CD4-positive, CD25-positive, alpha-beta regulatory T cell (primary cell): ENCODE results near the gene HOTAIR. TPM values are rescaled to one million over a fixed set of nuclear protein-coding genes. Genes with fewer than 3 reads are reported as not detected.

ENCODE experiments used
- ATAC-seq, 2 donors: fragments of 150-1000 bp; cut with Tn5 transposase; one replicate each; pipeline ENCODE4 v1.10.0; 2021; ENCODE audit warnings: low read depth in 2 of 2, moderate number of reproducible peaks in 2 of 2, moderate library complexity in 1 of 2
- DNase-seq, 3 donors: peaks; one replicate each; pipeline versions ENCODE4 v3.0.0 to v3.0.0-alpha.2; 2012 to 2022; ENCODE audit warnings: mixed read lengths in 1 of 3
- H3K27ac ChIP-seq: one replicate; pipeline ENCODE4 v1.7.0; 2013; ENCODE audit warnings: mild to moderate bottlenecking, low read length; ENCODE audit not compliant: insufficient read depth, poor library complexity, severe bottlenecking
- H3K27me3 ChIP-seq: one replicate; pipeline ENCODE4 v1.7.0; 2013; ENCODE audit warnings: low read length; ENCODE audit not compliant: control insufficient read depth, insufficient read depth
- H3K36me3 ChIP-seq: one replicate; pipeline ENCODE4 v1.7.0; 2013; ENCODE audit warnings: mild to moderate bottlenecking, low read length, moderate library complexity; ENCODE audit not compliant: control insufficient read depth, insufficient read depth
- H3K4me1 ChIP-seq: 2 replicates; pipeline ENCODE4 v1.7.0; 2013; ENCODE audit warnings: mild to moderate bottlenecking, low read length; ENCODE audit not compliant: insufficient read depth, control insufficient read depth, poor library complexity, severe bottlenecking
- H3K4me3 ChIP-seq: one replicate; pipeline ENCODE4 v1.7.0; 2013; ENCODE audit warnings: low read depth, mild to moderate bottlenecking, low read length, moderate library complexity
- H3K9me3 ChIP-seq, 2 experiments: 1 replicate in 1 of 2; 2 replicates in 1 of 2; pipeline ENCODE4 v1.7.0; 2013; ENCODE audit warnings: low read length in 2 of 2, mild to moderate bottlenecking in 1 of 2, moderate library complexity in 1 of 2; ENCODE audit not compliant: control insufficient read depth in 2 of 2
- H3K27ac Mint-ChIP-seq, 3 donors: one replicate each; pipeline ENCODE4 v1.8.0; 2020 to 2022; ENCODE audit warnings: mild to moderate bottlenecking in 3 of 3, mixed read lengths in 3 of 3, moderate library complexity in 2 of 3
- H3K27me3 Mint-ChIP-seq: one replicate; pipeline ENCODE4 v1.8.0; 2022; ENCODE audit warnings: mild to moderate bottlenecking, mixed read lengths
- H3K36me3 Mint-ChIP-seq: one replicate; pipeline ENCODE4 v1.8.0; 2020; ENCODE audit warnings: mixed read lengths
- H3K4me1 Mint-ChIP-seq, 4 donors: one replicate each; pipeline ENCODE4 v1.8.0; 2020 to 2022; ENCODE audit warnings: mixed read lengths in 4 of 4, mild to moderate bottlenecking in 1 of 4
- H3K4me3 Mint-ChIP-seq, 4 donors: one replicate each; pipeline ENCODE4 v1.8.0; 2020 to 2022; ENCODE audit warnings: mild to moderate bottlenecking in 4 of 4, mixed read lengths in 4 of 4, moderate library complexity in 3 of 4
- H3K9me3 Mint-ChIP-seq, 7 donors: one replicate each; pipeline ENCODE4 v1.8.0; 2020 to 2022; ENCODE audit warnings: mixed read lengths in 7 of 7, mild to moderate bottlenecking in 3 of 7, moderate library complexity in 2 of 7
- polyA plus RNA-seq, 4 donors: library from polyadenylated mRNA; unstranded; fragments of 300-500 nt; fragmentation: Illumina TruSeq; gene quantifications; one replicate each; pipeline ENCODE4 v1.2.3, GENCODE V29; 2021
- total RNA-seq: library from RNA; stranded (reverse); gene quantifications from one replicate; pipeline ENCODE4 v1.2.3, GENCODE V29; 2022

The HOTAIR gene
- total and polyA plus RNA-seq, 5 donors from 2014 or later, result not detected

- no peak overlapping the region for H3K4me3 Mint-ChIP-seq
- H3K27ac ChIP-seq, result no peak overlapping the region
- H3K9me3 Mint-ChIP-seq, result peaks cover 0 to 5% (median 0%) of the 10 kb centered on the region in 7 donors
- DNase-seq (no peak), ATAC-seq (no peak)
- H3K4me1 ChIP-seq, result peaks cover 6% of the 10 kb centered on the region
- H3K9me3 ChIP-seq, result no peaks in the 10 kb centered on the region
- H3K4me1 Mint-ChIP-seq, result peaks cover 0 to 10% (median 3%) of the 10 kb centered on the region in 4 donors
- H3K27me3 ChIP-seq, result peaks cover 65% of the 10 kb centered on the region
- H3K4me3 ChIP-seq, result no peak overlapping the region
- H3K36me3 Mint-ChIP-seq, result no peaks in the 10 kb centered on the region
- H3K27ac Mint-ChIP-seq, result no peak overlapping the region
- H3K36me3 ChIP-seq, result no peaks in the 10 kb centered on the region
- H3K27me3 Mint-ChIP-seq, result peaks cover 93% of the 10 kb centered on the region
These were observed 33.0 kb downstream of the HOTAIR start for GRCh38 chr12:53941750-53942149.

GRCh38 chr12:53941187-53941586 is 33.6 kb downstream of the HOTAIR start:
- H3K27ac ChIP-seq, result no peak overlapping the region
- no peaks in the 10 kb centered on the region for H3K9me3 ChIP-seq
- peaks cover 93% of the 10 kb centered on the region for H3K27me3 Mint-ChIP-seq
- no peak overlapping the region for H3K4me3 Mint-ChIP-seq
- H3K36me3 ChIP-seq, result no peaks in the 10 kb centered on the region
- H3K9me3 Mint-ChIP-seq, result peaks cover 0 to 5% (median 0%) of the 10 kb centered on the region in 7 donors
- no peaks in the 10 kb centered on the region for H3K36me3 Mint-ChIP-seq
- DNase-seq (no peak), ATAC-seq (no peak)
- H3K4me1 ChIP-seq, result peaks cover 6% of the 10 kb centered on the region
- H3K4me3 ChIP-seq, result no peak overlapping the region
- peaks cover 0 to 10% (median 4%) of the 10 kb centered on the region in 4 donors for H3K4me1 Mint-ChIP-seq
- peaks cover 61% of the 10 kb centered on the region for H3K27me3 ChIP-seq
- H3K27ac Mint-ChIP-seq, result no peak overlapping the region

DNA sequence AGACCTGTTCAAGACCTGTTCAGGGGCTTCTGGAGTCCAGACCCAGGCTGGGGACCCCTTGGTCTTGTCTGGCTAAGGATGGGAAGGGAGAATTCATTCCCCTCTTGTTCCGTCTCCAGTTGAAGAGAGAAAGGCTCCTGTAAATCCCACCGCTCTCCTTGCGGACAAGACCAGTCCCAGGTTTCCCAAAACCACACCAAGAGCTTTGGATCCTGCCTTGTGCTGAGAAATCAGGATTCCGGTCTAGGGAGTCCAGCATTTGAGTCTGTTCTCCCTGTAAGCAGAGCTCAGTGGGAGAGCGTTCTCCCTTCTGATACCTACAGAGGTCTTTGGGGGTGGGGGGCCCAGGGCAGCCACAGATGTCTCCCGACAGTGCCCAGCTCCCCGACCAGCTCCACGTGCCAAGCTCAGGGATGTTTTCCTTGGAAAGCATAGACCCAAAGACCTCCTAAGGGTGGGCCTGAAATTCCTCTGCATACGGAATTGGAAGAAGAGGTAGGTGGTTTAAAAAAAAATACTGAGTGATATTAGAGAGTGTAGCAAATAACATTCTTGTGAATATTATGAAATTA is 34.2 kb downstream of the HOTAIR start:
- Histone ChIP-seq H3K27ac (no peak overlapping the region), H3K4me3 (no peak overlapping the region), H3K9me3 (no peaks in the 10 kb centered on the region), H3K27me3 (peaks cover 60% of the 10 kb centered on the region), H3K36me3 (no peaks in the 10 kb centered on the region), H3K4me1 (peaks cover 11% of the 10 kb centered on the region)
- DNase-seq (no peak), ATAC-seq (no peak)
- no peaks in the 10 kb centered on the region for H3K36me3 Mint-ChIP-seq
- peaks cover 0 to 3% (median 0%) of the 10 kb centered on the region in 7 donors for H3K9me3 Mint-ChIP-seq
- no peak overlapping the region for H3K4me3 Mint-ChIP-seq
- H3K4me1 Mint-ChIP-seq, result peaks cover 0 to 17% (median 5%) of the 10 kb centered on the region in 4 donors
- no peak overlapping the region for H3K27ac Mint-ChIP-seq
- peaks cover 93% of the 10 kb centered on the region for H3K27me3 Mint-ChIP-seq

- peaks cover 0 to 6% (median 0%) of the 10 kb centered on the region in 7 donors for H3K9me3 Mint-ChIP-seq
- H3K27ac Mint-ChIP-seq, result no peak overlapping the region
- peaks cover 0 to 19% (median 3%) of the 10 kb centered on the region in 4 donors for H3K4me1 Mint-ChIP-seq
- ATAC-seq (no peak), DNase-seq (no peak)
- peak overlapping the region in 1 of 4 donors; percentile 16 for H3K4me3 Mint-ChIP-seq
- H3K27me3 ChIP-seq, result peaks cover 65% of the 10 kb centered on the region
- H3K36me3 ChIP-seq, result no peaks in the 10 kb centered on the region
- H3K27ac ChIP-seq, result no peak overlapping the region
- no peaks in the 10 kb centered on the region for H3K36me3 Mint-ChIP-seq
- no peak overlapping the region for H3K4me3 ChIP-seq
- no peaks in the 10 kb centered on the region for H3K9me3 ChIP-seq
- H3K27me3 Mint-ChIP-seq, result peaks cover 93% of the 10 kb centered on the region
- H3K4me1 ChIP-seq, result peaks cover 12% of the 10 kb centered on the region
These were observed 35.3 kb downstream of the HOTAIR start for GRCh38 chr12:53939141-53940108.

GRCh38 chr12:53938326-53939140 is 36.2 kb downstream of the HOTAIR start, which contains the start of gene HOXC13:
Gene HOXC13, plus strand, starts transcription at chr12:53938831. Its CDS starts 76 bp downstream, at chr12:53938907.
- Histone ChIP-seq H3K9me3 (no peaks in the 10 kb centered on the region), H3K4me1 (peaks cover 12% of the 10 kb centered on the region), H3K4me3 (no peak within 1 kb of the TSS), H3K36me3 (no peaks in the 10 kb centered on the region), H3K27me3 (peaks cover 62% of the 10 kb centered on the region), H3K27ac (no peak within 1 kb of the TSS)
- H3K4me1 Mint-ChIP-seq, result peaks cover 0 to 19% (median 3%) of the 10 kb centered on the region in 4 donors
- no peak within 1 kb of the TSS for H3K27ac Mint-ChIP-seq
- H3K9me3 Mint-ChIP-seq, result peaks cover 0 to 6% (median 0%) of the 10 kb centered on the region in 7 donors
- DNase-seq (peak in 1 of 3 donors; percentile 37), ATAC-seq (no peak)
- H3K4me3 Mint-ChIP-seq, result peak within 1 kb of the TSS in 2 of 4 donors; percentile 16 to 39
- H3K36me3 Mint-ChIP-seq, result no peaks in the 10 kb centered on the region
- H3K27me3 Mint-ChIP-seq, result peaks cover 93% of the 10 kb centered on the region

GRCh38 chr12:53937596-53938325 is 37.0 kb downstream of the HOTAIR start:
- H3K9me3 ChIP-seq, result no peaks in the 10 kb centered on the region
- peaks cover 0 to 19% (median 3%) of the 10 kb centered on the region in 4 donors for H3K4me1 Mint-ChIP-seq

GRCh38 chr12:53937099-53937498 is 37.7 kb downstream of the HOTAIR start:
- Histone ChIP-seq H3K27ac (no peak overlapping the region), H3K4me3 (no peak overlapping the region), H3K4me1 (peaks cover 12% of the 10 kb centered on the region), H3K36me3 (no peaks in the 10 kb centered on the region), H3K27me3 (peaks cover 57% of the 10 kb centered on the region), H3K9me3 (no peaks in the 10 kb centered on the region)
- Mint-ChIP-seq H3K9me3 (peaks cover 0 to 6% (median 0%) of the 10 kb centered on the region in 7 donors), H3K4me3 (no peak overlapping the region), H3K27ac (peak overlapping the region in 1 of 3 donors; percentile 48), H3K27me3 (peaks cover 93% of the 10 kb centered on the region), H3K4me1 (peaks cover 0 to 19% (median 3%) of the 10 kb centered on the region in 4 donors), H3K36me3 (no peaks in the 10 kb centered on the region)
- DNase-seq (no peak), ATAC-seq (no peak)

More at GRCh38 chr12:53937596-53938325, 37.0 kb downstream of the HOTAIR start:
- H3K27ac ChIP-seq, result no peak overlapping the region
- Mint-ChIP-seq H3K4me3 (peak overlapping the region in 1 of 4 donors; percentile 39), H3K27ac (no peak overlapping the region), H3K9me3 (peaks cover 0 to 6% (median 0%) of the 10 kb centered on the region in 7 donors), H3K27me3 (peaks cover 93% of the 10 kb centered on the region), H3K36me3 (no peaks in the 10 kb centered on the region)
- no peaks in the 10 kb centered on the region for H3K36me3 ChIP-seq
- peaks cover 56% of the 10 kb centered on the region for H3K27me3 ChIP-seq
- ATAC-seq (no peak), DNase-seq (no peak)
- H3K4me1 ChIP-seq, result peaks cover 12% of the 10 kb centered on the region
- no peak overlapping the region for H3K4me3 ChIP-seq
